AG04449 (cell line): ENCODE data around the gene FHOD3.

Source experiments
- CTCF ChIA-PET: fragments of 350-600 bp; formaldehyde crosslinking; extraction: SDS; loops from one replicate; lab custom pipeline; 2021; ENCODE audit warnings: antibody characterized with exemption; lab: Yijun Ruan, JAX
- POLR2A ChIA-PET: fragments of 400-600, 350-600 bp; formaldehyde crosslinking; extraction: SDS; loops from one replicate; lab custom pipeline; 2020; ENCODE audit warnings: antibody characterized with exemption, inconsistent platforms; lab: Yijun Ruan, JAX
- DNase-seq: peaks from one replicate; pipeline ENCODE4 v3.0.0-alpha.2; 2010; ENCODE audit warnings: low read depth, low spot score
- H3K4me3 ChIP-seq: 2 replicates; pipeline ENCODE4 v1.5.1; 2011; ENCODE audit warnings: low read depth, mild to moderate bottlenecking, control low read depth, low read length
- CTCF ChIP-seq: IDR thresholded peaks from one replicate; pipeline ENCODE4 v1.5.1; 2011; ENCODE audit warnings: mild to moderate bottlenecking, moderate library complexity, low read length, control low read depth, inconsistent platforms; ENCODE audit not compliant: insufficient read depth; ENCODE audit errors: missing control alignments

FHOD3 gene

GRCh38 chr18:36374262-36374661 lies 76.7 kb downstream of the FHOD3 start:
- ChIA-PET CTCF (interaction anchor here (1.4 kb wide), 1 partner anchor 38 kb away, joined by 3 read pairs; no protein-coding TSS in a partner anchor), POLR2A (no interaction called here)

GRCh38 chr18:36375118-36375517 lies 77.6 kb downstream of the FHOD3 start:
- no peak overlapping the region for H3K4me3 ChIP-seq
- ChIA-PET CTCF (no interaction called here), POLR2A (no interaction called here)
- TF ChIP-seq CTCF: no peak
- DNase-seq: no peak

More at GRCh38 chr18:36374262-36374661, 76.7 kb downstream of the FHOD3 start:
- no peak for TF ChIP-seq CTCF
- no peak for DNase-seq
- H3K4me3 ChIP-seq: no peak overlapping the region

GRCh38 chr18:36376361-36376760 lies 78.8 kb downstream of the FHOD3 start:
- ChIA-PET POLR2A (no interaction called here), CTCF (no interaction called here)
- no peak overlapping the region for H3K4me3 ChIP-seq
- TF ChIP-seq CTCF: no peak
- no peak for DNase-seq

GRCh38 chr18:36377626-36378025 lies 80.1 kb downstream of the FHOD3 start:
- H3K4me3 ChIP-seq: no peak overlapping the region
- no peak for DNase-seq
- CTCF ChIA-PET: interaction anchor here (1.9 kb wide), 1 partner anchor 10 kb away, joined by 8 read pairs; no protein-coding TSS in a partner anchor
- no peak for TF ChIP-seq CTCF
- POLR2A ChIA-PET: no interaction called here

- H3K4me3 ChIP-seq: no peak overlapping the region
- DNase-seq: no peak
- TF ChIP-seq CTCF: no peak
- POLR2A ChIA-PET: no interaction called here
- CTCF ChIA-PET: interaction anchor here (1.9 kb wide), 1 partner anchor 9 kb away, joined by 8 read pairs; no protein-coding TSS in a partner anchor
Observed at GRCh38 chr18:36378205-36378604, 80.7 kb downstream of the FHOD3 start.

GRCh38 chr18:36379435-36379984 lies 82.0 kb downstream of the FHOD3 start:
- POLR2A ChIA-PET: no interaction called here
- CTCF ChIA-PET: no interaction called here
- DNase-seq: no peak
- no peak for TF ChIP-seq CTCF
- H3K4me3 ChIP-seq: no peak overlapping the region
